ENCODE measurements around the gene CETP.

- no peak for TF ChIP-seq CTCF (IDR thresholded peaks at IDR 0.05)
- TF ChIP-seq POLR2A (IDR thresholded peaks at IDR 0.05): no peak
Observed at GRCh38 chr16:56931271-56931891, 30.4 kb upstream of the CETP start.
